Uterus (tissue), 4 donors: Measurements from ENCODE around the gene ZNF780A. TPM values are rescaled to one million over a fixed set of nuclear protein-coding genes. Genes with fewer than 3 reads are reported as not detected.

ENCODE experiments used
- DNase-seq, 2 donors: peaks; one replicate each; pipeline ENCODE4 v3.0.0-alpha.2; 2019 to 2020
- H3K27ac ChIP-seq, 2 donors: fragments of 200-600 bp; sonication (generic); 1 replicate in 1 of 2; 2 replicates in 1 of 2; pipeline ENCODE4 v1.5.1; 2016 to 2018
- H3K27me3 ChIP-seq, 2 donors: fragments of 200-600 bp; sonication (generic); one replicate each; pipeline ENCODE4 v1.5.1; 2018 to 2019; ENCODE audit warnings: control low read depth in 1 of 2
- H3K36me3 ChIP-seq, 2 donors: fragments of 200-600 bp; sonication (generic); one replicate each; pipeline ENCODE4 v1.5.1; 2019; ENCODE audit warnings: control low read depth in 1 of 2
- H3K4me1 ChIP-seq, 2 donors: fragments of 200-600 bp; sonication (generic); one replicate each; pipeline ENCODE4 v1.5.1; 2018 to 2019; ENCODE audit warnings: control low read depth in 1 of 2
- H3K4me3 ChIP-seq, 2 donors: fragments of 200-600 bp; sonication (generic); 1 replicate in 1 of 2; 2 replicates in 1 of 2; pipeline ENCODE4 v1.5.1; 2018 to 2019; ENCODE audit warnings: mild to moderate bottlenecking in 1 of 2
- H3K9me3 ChIP-seq, 2 donors: fragments of 200-600 bp; sonication (generic); one replicate each; pipeline ENCODE4 v1.5.1; 2019; ENCODE audit warnings: control low read depth in 1 of 2
- POLR2A ChIP-seq, 2 donors: fragments of 450-650 bp; IDR thresholded peaks; one replicate each; pipeline ENCODE4 v1.6.1; 2016; ENCODE audit warnings: antibody characterized with exemption in 2 of 2, mild to moderate bottlenecking in 1 of 2, moderate library complexity in 1 of 2
- intact Hi-C: fragments of 100-400 bp; cut with DNase I; formaldehyde crosslinking; loops from one replicate; pipeline ENCODE4 v1.15.1; 2023; ENCODE audit warnings: low total_unique reads
- total RNA-seq, 4 donors: library from RNA; depleted of rRNA in 3 of 4; stranded (reverse); fragments of >200 nt in 3 of 4; gene quantifications; one replicate each; pipeline versions ENCODE4 v1.1.0 to v1.2.4, GENCODE V29; 2014 to 2023
- TF ChIP-seq, protein P1 (sequence below), 4 experiments: fragments of 200-600 bp in 2 of 4; fragments of 450-650 bp in 2 of 4; sonication (generic) in 2 of 4; IDR thresholded peaks; one replicate each; pipeline ENCODE4 v1.5.1; 2016 to 2019; ENCODE audit warnings: antibody characterized with exemption in 4 of 4, mild to moderate bottlenecking in 2 of 4, moderate library complexity in 1 of 4
- donor health status: DM: yes; HTN: yes; CAD: no.

Gene ZNF780A
- total RNA-seq, 4 donors from 2014 or later: 9.4 to 52.9 (median 18.5) TPM

DNA sequence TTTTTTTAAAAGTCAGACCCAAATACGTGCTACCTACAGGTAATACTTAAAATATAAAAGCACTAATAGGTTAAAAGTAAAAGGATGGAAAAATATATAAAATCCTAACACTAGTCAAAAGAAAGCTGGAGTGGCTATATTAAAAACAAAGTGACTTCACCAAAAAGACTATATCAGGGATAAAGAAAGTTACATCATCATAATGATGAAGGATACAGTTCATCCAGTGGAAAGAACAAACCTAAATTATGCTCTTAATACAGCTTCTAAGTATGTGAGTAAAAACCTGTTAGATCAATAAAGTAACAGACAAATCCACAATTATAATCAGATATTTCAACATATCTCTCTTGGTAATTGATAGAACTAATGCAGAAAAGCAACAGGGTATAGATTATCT lies 33.6 kb downstream of the ZNF780A start:
- no peak for DNase-seq
- H3K27me3 ChIP-seq: no peaks in the 10 kb centered on the region
- no peak overlapping the region for H3K4me3 ChIP-seq
- no peak for TF ChIP-seq POLR2A (IDR thresholded peaks at IDR 0.05)
- TF ChIP-seq, protein P1, sequence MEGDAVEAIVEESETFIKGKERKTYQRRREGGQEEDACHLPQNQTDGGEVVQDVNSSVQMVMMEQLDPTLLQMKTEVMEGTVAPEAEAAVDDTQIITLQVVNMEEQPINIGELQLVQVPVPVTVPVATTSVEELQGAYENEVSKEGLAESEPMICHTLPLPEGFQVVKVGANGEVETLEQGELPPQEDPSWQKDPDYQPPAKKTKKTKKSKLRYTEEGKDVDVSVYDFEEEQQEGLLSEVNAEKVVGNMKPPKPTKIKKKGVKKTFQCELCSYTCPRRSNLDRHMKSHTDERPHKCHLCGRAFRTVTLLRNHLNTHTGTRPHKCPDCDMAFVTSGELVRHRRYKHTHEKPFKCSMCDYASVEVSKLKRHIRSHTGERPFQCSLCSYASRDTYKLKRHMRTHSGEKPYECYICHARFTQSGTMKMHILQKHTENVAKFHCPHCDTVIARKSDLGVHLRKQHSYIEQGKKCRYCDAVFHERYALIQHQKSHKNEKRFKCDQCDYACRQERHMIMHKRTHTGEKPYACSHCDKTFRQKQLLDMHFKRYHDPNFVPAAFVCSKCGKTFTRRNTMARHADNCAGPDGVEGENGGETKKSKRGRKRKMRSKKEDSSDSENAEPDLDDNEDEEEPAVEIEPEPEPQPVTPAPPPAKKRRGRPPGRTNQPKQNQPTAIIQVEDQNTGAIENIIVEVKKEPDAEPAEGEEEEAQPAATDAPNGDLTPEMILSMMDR (IDR thresholded peaks at IDR 0.05): no peak
- intact Hi-C loops: no loop called here
- H3K4me1 ChIP-seq: peaks cover 0 to 8% of the 10 kb centered on the region in 2 donors
- H3K9me3 ChIP-seq: peaks cover 0 to 16% of the 10 kb centered on the region in 2 donors
- H3K27ac ChIP-seq: no peak overlapping the region
- no peaks in the 10 kb centered on the region for H3K36me3 ChIP-seq

DNA sequence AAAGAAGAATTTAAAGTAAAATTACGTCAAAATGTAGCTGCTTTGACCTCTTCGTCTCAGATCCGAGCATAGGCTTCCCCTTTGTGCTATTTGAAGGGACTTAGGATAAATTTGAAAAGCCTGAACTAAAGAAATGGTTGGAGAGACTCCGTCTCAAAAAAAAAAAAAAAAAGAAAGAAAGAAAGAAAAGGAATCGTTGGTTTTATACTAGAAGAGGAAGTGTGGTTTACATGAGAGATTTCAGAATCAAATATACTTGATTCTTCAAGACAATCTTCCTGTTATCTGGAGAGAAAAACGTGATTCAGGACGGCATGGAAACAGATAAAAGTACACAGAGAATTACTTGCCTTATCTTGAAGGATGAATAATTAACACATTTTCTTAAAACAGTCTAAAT lies 34.2 kb downstream of the ZNF780A start:
- no peak for DNase-seq
- no peaks in the 10 kb centered on the region for H3K36me3 ChIP-seq
- TF ChIP-seq, protein P1 (IDR thresholded peaks at IDR 0.05): no peak
- no peak for TF ChIP-seq POLR2A (IDR thresholded peaks at IDR 0.05)
- peaks cover 0 to 16% of the 10 kb centered on the region in 2 donors for H3K9me3 ChIP-seq
- H3K27me3 ChIP-seq: no peaks in the 10 kb centered on the region
- peak overlapping the region in 1 of 2 donors; percentile 52 for H3K27ac ChIP-seq
- H3K4me3 ChIP-seq: peak overlapping the region; percentile 67 to 69
- intact Hi-C loops: no loop called here
- peaks cover 0 to 8% of the 10 kb centered on the region in 2 donors for H3K4me1 ChIP-seq

DNA sequence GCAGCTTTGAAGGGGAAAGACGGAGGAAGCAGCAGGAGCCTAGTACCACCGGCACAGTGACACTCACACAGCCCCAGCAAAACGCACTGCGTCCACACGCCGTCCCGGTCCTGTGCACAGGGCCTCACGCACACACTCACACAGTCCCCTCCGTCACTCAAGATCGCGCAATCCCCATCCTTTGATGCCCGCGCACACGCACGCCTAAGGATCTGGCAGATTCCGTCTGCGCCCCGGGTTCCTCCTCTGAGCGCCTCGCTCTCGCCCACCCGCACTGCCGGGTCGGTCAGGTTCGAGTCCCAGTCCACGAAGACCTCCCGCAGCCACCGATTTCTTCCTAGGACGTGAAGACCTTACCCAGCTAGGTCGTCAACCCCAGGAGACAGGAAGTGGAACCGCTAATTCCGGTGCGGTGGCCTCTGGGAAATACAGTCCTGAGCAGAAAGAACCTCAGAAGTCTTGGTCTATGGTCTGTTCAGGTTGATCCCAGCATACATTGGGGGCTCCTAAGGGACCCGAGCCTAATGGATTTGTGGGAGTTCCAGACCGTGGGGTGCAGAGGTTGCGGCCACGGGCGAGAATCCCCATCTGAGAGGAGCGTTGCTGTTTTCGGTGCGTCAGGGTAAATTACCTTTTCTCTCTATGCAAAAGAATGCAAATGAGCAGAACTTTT lies 34.8 kb downstream of the ZNF780A start, which contains the start of gene ZNF780B:
Gene ZNF780B (minus strand): TSS at position 400 of the 673 bp plus-strand sequence. CDS start 5,899 bp downstream, outside the sequence.
- H3K36me3 ChIP-seq: no peaks in the 10 kb centered on the region
- H3K4me3 ChIP-seq: peak within 1 kb of the TSS; percentile 67 to 69
- intact Hi-C loops: no loop called here
- H3K4me1 ChIP-seq: peaks cover 0 to 8% of the 10 kb centered on the region in 2 donors
- peak; percentile 23 to 24 for DNase-seq
- H3K27me3 ChIP-seq: no peaks in the 10 kb centered on the region
- TF ChIP-seq, protein P1 (IDR thresholded peaks at IDR 0.05): no peak
- no peak for TF ChIP-seq POLR2A (IDR thresholded peaks at IDR 0.05)
- peak within 1 kb of the TSS; percentile 52 to 64 for H3K27ac ChIP-seq
- peaks cover 0 to 16% of the 10 kb centered on the region in 2 donors for H3K9me3 ChIP-seq

DNA sequence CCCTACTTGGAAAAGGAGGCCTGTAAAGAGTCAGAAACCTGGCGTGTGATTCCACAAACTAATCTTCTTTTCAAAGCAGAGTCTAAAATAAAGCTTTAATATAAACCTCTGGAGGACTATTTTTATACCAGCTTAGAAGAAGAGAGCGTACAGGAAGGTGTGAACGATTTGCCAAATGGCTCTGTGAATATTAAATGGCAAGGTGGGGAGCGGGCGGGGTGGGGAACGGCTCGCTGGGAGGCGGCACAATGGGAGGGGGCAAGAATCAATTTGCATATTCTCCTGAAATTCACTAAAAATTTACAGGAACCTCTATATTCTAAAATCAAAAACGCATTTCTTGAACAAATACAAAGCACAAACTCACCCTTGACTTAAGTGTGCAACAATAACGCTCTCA lies 35.7 kb downstream of the ZNF780A start:
- TF ChIP-seq, protein P1 (IDR thresholded peaks at IDR 0.05): no peak
- no peak for TF ChIP-seq POLR2A (IDR thresholded peaks at IDR 0.05)

DNA sequence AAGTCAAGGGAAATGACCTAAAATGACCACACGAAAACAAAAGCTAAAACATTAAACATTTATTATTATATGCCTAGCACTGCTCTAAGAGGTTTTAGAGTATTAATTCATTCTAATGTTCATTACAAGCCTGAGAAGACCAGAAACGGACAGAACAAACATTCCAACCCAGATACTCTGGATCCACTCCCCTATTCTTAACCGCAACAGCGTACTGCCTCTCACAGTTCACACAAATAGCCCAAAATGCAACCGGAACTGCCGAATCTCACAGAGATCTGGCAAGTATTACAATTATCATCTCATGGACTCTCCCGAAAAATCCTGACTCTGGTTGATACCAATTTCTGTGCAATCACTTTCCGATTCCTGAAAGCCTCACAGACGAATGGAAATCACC lies 36.1 kb downstream of the ZNF780A start:
- Histone ChIP-seq H3K4me1 (peaks cover 0 to 8% of the 10 kb centered on the region in 2 donors), H3K36me3 (no peaks in the 10 kb centered on the region), H3K27me3 (no peaks in the 10 kb centered on the region), H3K27ac (no peak overlapping the region), H3K4me3 (no peak overlapping the region), H3K9me3 (peaks cover 0 to 9% of the 10 kb centered on the region in 2 donors)
- intact Hi-C loops: no loop called here
- DNase-seq: no peak
- no peak for TF ChIP-seq POLR2A (IDR thresholded peaks at IDR 0.05)
- TF ChIP-seq, protein P1 (IDR thresholded peaks at IDR 0.05): no peak

More for the DNA sequence above, 35.7 kb downstream of the ZNF780A start:
- intact Hi-C loops: no loop called here
- DNase-seq: no peak
- Histone ChIP-seq H3K4me1 (peaks cover 0 to 8% of the 10 kb centered on the region in 2 donors), H3K4me3 (peak overlapping the region; percentile 67 to 69), H3K36me3 (no peaks in the 10 kb centered on the region), H3K27ac (no peak overlapping the region), H3K27me3 (no peaks in the 10 kb centered on the region), H3K9me3 (peaks cover 0 to 13% of the 10 kb centered on the region in 2 donors)
